ENCODE data around the gene TBL1XR1.

DNA sequence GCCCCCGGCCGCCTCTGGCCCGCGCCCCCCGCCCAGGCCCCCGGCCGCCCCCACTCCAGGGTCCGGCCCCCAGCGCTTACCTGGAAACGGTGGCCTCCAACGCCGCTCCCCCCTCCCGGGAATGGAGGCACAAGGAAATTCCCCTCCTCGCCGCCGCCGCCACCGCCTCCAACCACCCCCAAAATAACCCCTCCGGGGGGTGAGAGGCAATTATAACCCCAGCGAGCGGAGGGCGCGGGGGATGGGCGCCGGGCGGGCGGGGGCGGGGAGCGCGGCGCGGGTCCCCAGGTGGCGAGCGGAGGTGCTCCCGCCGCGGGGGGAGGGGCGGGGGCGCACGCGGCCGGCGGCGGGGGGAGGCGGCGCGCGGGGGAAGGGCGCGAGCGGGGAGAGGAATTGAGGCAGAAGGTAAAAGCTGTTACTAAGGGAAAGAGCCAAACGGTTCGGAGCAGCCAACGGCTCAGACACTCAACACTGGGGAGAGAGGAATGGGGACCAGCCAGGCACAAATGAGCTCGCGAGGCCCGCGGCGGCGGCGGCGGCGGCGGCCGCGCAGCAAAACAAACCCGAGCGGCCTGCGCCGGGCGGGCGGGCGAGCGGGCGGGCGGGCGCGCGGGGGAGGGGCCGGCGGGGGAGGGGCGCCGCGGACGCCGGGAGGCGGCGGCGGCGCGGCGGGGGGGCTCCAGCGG, at the start of gene TBL1XR1:
- TF ChIP-seq POLR2AphosphoS5 (IDR thresholded peaks at IDR 0.05; ENCODE audit: insufficient read depth, low read depth, low read length), result peak; percentile 37
- TF ChIP-seq CTCF (IDR thresholded peaks at IDR 0.05; ENCODE audit: extremely low read depth in 1 of 2, insufficient read depth in 1 of 2, low read depth in 1 of 2, low read length in 2 of 2), result no peak
- TF ChIP-seq MYC (IDR thresholded peaks at IDR 0.05; ENCODE audit: low read depth, low read length), result no peak

Data from endothelial cell of umbilical vein (primary cell).